ENCODE data around the gene GRID2. TPM values are rescaled to one million over a fixed set of nuclear protein-coding genes. Genes with fewer than 3 reads are reported as not detected.

GRID2 gene
- polyA plus RNA-seq, 1 donor from 2014 or later: not detected

DNA sequence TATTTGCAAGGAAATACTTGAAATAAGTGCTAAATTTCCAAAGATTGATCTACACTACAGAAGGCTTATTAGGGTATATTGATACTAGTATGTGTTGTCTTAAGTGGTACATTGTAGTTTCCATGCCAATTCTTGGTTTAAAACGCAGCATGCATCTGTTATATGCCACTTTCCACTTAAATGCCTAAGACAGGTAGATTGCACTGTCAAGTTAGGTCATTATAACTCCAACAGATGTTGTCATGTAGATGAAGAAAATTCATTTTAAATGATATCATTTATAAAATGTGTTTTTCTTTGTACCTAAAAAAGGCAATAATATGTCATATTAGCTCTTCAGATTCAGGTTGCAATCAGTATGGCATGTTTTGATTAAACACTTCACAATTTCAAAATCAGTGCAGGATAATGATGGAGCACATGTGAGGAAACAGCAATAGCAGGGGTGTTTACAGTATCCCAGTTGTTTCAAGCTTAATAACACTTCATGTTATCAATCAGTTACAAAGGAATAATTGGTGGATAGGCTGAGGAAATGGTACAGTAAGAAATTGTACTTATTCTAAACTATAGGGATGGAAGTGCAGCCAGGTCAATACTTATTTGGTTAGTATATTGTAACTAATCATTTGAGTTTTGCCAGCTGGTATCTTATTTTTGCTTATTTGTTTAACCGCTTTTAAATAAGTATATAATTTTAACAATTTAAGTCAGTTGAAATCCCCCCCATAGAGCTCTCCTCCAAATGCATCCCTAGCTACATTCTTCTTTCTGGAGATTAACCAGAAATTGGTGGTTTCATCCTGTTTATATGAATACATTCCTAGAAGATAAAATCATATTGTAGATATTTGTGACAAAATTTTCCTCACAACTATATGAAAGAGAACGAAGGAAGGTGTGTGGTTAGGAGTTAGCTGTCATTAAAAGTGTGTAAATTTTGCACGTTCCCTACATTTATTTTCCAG is 1070.4 kb downstream of the GRID2 start:
- no peak overlapping the region for H3K27ac Mint-ChIP-seq
- no peak overlapping the region for H3K4me3 Mint-ChIP-seq
- no peaks in the 10 kb centered on the region for H3K27me3 Mint-ChIP-seq
- H3K36me3 Mint-ChIP-seq: no peaks in the 10 kb centered on the region
- H3K9me3 Mint-ChIP-seq: peaks cover 0 to 4% (median 0%) of the 10 kb centered on the region in 3 donors
- H3K4me1 Mint-ChIP-seq: no peaks in the 10 kb centered on the region

DNA sequence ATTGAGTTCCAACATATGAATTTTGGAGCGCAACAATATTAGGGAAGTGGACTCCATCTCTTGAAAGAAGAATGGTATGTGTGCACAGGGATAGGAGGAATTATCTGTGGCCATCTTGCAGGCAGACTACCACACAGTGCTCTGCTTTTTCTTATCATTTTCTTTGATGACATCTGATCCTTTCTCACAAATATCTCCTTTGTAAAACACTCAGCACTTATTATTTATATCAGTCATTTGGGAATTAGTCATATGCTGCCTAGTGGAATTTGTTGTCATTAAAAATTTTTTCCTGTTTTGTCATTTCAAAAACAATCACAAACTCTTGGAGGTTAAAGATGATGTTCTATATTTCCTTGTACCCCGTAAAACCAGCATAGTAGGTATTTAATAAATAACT is 1080.5 kb downstream of the GRID2 start:
- no peaks in the 10 kb centered on the region for H3K4me1 Mint-ChIP-seq
- no peak overlapping the region for H3K27ac Mint-ChIP-seq
- no peaks in the 10 kb centered on the region for H3K27me3 Mint-ChIP-seq
- peaks cover 0 to 4% (median 0%) of the 10 kb centered on the region in 3 donors for H3K9me3 Mint-ChIP-seq
- H3K4me3 Mint-ChIP-seq: no peak overlapping the region
- peaks cover 2% of the 10 kb centered on the region for H3K36me3 Mint-ChIP-seq

DNA sequence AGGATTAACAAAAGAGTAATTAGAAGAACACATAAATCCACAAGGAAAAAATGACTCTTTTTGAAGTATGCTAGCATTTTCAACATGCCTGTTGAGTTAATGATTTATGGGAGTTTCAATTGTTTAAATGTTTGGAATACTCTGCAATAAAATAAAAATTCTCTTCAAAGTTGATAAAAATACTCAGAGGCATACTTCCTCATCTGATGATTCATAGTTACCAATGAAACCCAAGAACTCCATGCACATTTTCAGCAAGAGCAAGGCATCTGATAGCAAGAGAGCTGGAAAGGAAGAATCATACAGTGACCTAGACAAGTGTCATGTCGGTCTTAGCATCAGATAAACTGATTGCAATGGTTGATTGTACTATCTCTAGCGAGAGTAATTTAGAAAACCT is 1081.1 kb downstream of the GRID2 start:
- Mint-ChIP-seq H3K4me1 (no peaks in the 10 kb centered on the region), H3K36me3 (peaks cover 2% of the 10 kb centered on the region), H3K27ac (no peak overlapping the region), H3K4me3 (no peak overlapping the region), H3K9me3 (peaks cover 0 to 4% (median 0%) of the 10 kb centered on the region in 3 donors), H3K27me3 (no peaks in the 10 kb centered on the region)

DNA sequence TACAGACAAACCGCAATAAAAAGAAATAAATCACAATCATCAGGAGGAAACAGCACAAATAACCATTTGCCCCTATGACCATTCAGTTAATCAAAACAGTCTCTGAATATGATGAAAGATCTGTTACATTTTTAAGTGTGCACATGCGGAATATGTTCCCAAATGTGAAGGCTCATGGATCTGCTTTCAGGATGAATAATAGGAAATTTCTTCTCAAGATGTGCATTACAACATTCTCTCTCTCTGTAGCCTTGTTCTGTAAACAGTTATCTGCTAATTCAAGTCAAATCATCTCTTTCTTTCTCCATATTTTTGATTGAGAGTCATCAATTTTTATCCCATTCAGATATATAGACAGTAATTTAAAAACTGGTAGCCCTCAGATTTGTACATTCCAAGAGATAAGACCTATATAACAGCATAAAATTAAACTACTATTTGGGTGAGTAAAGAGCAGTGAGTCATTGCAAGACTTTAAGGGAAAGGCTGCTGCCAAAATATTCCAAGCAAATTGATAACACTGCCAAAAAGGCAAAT is 1090.8 kb downstream of the GRID2 start:
- Mint-ChIP-seq H3K27ac (no peak overlapping the region), H3K4me1 (no peaks in the 10 kb centered on the region), H3K9me3 (peaks cover 0 to 3% (median 1%) of the 10 kb centered on the region in 3 donors), H3K27me3 (no peaks in the 10 kb centered on the region), H3K36me3 (no peaks in the 10 kb centered on the region), H3K4me3 (no peak overlapping the region)

DNA sequence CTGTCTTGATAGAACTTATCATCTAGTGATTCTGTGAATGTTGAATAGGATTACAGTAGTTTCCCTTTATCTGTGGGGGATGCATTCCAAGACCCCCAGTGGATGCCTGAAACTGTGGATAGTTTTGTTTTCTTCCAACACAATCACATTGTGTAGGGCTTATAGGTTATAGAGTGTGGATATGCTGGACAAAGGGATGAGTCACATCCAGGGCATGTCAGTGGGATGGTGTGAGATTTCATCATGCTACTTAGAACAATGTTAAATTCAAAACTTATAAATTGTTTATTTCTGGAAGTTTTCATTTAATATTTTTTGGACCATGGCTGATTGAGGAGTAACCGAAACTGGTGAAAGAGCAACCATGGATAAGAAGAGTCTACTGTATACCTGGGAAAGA is 1092.5 kb downstream of the GRID2 start:
- H3K9me3 Mint-ChIP-seq: peaks cover 0 to 3% (median 1%) of the 10 kb centered on the region in 3 donors
- H3K4me3 Mint-ChIP-seq: no peak overlapping the region
- no peaks in the 10 kb centered on the region for H3K36me3 Mint-ChIP-seq
- no peaks in the 10 kb centered on the region for H3K27me3 Mint-ChIP-seq
- H3K4me1 Mint-ChIP-seq: no peaks in the 10 kb centered on the region
- H3K27ac Mint-ChIP-seq: no peak overlapping the region

DNA sequence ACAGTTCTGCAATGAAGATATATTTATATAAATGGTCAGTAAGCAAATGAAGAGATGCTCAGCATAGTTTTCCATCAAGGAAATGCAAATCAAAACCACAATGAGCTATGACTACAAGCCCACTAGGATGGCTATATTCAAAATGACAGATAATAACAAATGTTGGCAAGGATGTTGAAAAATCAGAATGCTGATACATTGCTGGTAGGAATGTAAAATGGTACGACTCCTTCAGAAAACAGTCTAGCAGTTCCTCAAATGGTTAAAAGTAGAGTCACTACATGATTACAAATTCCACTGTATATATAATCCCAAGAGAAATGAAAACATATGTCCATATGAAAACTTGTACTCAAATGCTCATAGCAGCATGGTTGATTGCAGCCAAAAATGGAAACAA is 1099.8 kb downstream of the GRID2 start:
- H3K36me3 Mint-ChIP-seq: no peaks in the 10 kb centered on the region
- no peaks in the 10 kb centered on the region for H3K4me1 Mint-ChIP-seq
- H3K27ac Mint-ChIP-seq: no peak overlapping the region
- peaks cover 0 to 3% (median 2%) of the 10 kb centered on the region in 3 donors for H3K9me3 Mint-ChIP-seq
- H3K27me3 Mint-ChIP-seq: no peaks in the 10 kb centered on the region
- H3K4me3 Mint-ChIP-seq: no peak overlapping the region

DNA sequence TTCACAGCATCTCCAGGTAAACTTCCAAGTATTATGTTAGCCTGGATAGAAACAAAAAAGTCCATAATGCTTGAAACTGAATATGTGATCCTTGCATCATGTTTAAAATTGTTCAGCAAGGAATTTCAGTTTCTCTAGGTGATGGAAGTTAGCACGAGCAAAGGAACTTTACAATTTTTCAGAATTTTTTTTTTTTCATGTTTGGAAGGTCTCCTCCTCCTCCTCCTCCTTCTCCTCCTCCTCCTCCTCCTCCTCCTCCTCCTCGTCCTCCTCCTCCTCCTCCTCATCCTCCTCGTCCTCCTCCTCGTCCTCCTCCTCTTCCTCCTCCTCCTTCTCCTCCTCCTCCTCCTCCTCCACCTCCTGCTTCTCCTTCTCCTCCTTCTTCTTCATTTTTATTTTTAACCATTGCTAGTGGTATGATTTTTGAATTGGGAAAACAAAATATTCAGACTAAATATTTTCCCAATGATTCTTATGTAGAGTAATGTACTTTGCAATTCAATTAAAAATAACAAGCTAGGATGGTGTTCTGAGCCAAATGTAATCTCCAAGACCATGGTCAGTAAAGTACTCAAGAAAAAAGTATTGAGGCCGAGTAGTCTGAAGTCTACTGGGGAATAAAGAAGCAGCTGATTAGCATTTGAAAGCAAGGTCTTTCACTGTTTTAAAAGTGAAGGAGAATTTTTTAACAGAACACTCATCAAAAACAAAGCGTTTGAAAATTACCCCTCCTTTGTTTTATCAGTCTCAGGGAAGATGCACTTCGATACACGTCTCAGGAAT is 1103.9 kb downstream of the GRID2 start:
- no peaks in the 10 kb centered on the region for H3K27me3 Mint-ChIP-seq
- H3K27ac Mint-ChIP-seq: no peak overlapping the region
- H3K36me3 Mint-ChIP-seq: no peaks in the 10 kb centered on the region
- H3K4me3 Mint-ChIP-seq: no peak overlapping the region
- no peaks in the 10 kb centered on the region for H3K4me1 Mint-ChIP-seq
- peaks cover 0 to 6% (median 2%) of the 10 kb centered on the region in 3 donors for H3K9me3 Mint-ChIP-seq

DNA sequence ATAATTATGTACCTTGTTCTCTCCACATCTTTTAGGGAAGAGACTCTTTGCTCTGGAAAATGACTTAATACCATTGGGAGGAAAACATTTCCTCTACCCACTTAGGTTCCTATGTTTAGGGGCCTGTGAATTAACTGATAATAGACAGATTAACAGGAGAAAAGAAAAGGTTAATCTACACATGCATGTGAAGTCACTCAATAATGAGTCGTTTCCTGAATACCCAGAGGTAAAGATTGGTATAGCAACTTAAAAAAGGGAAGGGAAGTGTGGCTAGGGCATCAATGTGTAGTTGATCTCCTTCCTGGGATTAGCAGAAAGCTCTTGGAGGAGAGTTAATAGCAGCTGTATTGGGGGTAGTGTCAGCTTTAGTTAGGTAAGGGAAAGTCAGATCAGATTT is 1105.3 kb downstream of the GRID2 start:
- H3K27me3 Mint-ChIP-seq: no peaks in the 10 kb centered on the region
- peaks cover 0 to 7% (median 2%) of the 10 kb centered on the region in 3 donors for H3K9me3 Mint-ChIP-seq
- no peaks in the 10 kb centered on the region for H3K4me1 Mint-ChIP-seq

DNA sequence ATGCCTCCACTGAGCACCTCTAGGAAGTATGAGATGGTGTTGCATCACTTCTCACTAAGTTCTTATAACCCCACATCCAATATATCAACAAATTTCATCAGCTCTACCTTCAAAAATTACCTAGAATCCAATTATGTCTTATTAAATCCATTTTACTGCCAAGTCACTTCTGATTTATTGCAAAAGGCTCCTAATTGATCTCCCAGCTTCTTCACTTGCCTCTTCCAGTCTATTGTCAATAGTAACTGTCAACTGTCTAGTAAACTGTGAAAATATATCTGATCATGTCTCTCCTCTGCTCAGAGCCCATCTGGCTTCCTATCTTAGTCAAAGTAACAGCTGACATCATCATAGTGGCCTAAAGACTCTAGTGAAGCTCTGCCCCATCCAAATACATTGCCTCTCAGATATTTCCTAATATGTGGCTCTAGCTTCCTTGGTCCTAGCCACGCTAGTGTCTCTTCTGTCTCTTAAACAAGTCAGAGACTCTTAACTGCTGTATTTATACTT is 1110.3 kb downstream of the GRID2 start:
- Mint-ChIP-seq H3K36me3 (no peaks in the 10 kb centered on the region), H3K27ac (no peak overlapping the region), H3K9me3 (peaks cover 0 to 11% (median 0%) of the 10 kb centered on the region in 3 donors), H3K4me3 (no peak overlapping the region), H3K4me1 (no peaks in the 10 kb centered on the region), H3K27me3 (no peaks in the 10 kb centered on the region)

More for the DNA sequence above, 1105.3 kb downstream of the GRID2 start:
- Mint-ChIP-seq H3K27ac (no peak overlapping the region), H3K36me3 (no peaks in the 10 kb centered on the region), H3K4me3 (no peak overlapping the region)

DNA sequence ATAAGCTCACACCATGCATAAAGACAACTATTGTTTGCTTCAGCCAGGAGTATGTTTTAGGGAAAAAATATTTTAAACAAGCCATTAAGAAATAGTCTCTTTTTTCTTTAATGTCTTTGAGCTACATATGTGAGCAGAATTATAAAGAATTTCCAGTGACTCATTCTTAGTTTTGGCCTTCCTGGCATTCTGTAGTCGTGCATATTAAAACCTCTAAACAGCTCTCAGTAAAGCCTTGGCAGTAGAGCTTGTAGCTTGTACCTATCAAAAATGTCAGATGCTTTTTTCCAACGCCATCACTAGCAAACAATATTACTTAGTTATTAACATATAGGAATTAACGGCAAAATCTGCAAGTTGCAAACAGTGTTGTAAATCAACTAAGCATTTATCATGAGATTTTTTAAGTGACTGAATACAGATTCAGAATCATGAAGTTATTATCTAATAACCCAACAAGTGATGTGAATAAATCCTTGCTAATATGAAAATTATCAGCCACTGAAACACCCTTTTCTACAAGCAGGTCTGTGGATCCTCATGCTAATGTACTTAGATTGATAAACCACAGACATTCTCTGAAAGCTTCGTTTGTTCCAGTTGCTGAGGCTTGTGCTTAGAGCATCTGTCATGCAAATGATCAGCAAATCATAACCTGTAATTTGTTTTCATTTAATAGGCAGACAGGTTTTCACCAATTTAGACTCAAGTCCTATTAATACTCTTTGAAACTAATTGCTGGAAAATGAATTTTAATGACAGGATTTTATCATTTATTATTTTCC is 1112.8 kb downstream of the GRID2 start:
- Mint-ChIP-seq H3K9me3 (peaks cover 0 to 8% (median 0%) of the 10 kb centered on the region in 3 donors), H3K27me3 (no peaks in the 10 kb centered on the region), H3K4me1 (no peaks in the 10 kb centered on the region), H3K36me3 (no peaks in the 10 kb centered on the region), H3K4me3 (no peak overlapping the region), H3K27ac (no peak overlapping the region)

DNA sequence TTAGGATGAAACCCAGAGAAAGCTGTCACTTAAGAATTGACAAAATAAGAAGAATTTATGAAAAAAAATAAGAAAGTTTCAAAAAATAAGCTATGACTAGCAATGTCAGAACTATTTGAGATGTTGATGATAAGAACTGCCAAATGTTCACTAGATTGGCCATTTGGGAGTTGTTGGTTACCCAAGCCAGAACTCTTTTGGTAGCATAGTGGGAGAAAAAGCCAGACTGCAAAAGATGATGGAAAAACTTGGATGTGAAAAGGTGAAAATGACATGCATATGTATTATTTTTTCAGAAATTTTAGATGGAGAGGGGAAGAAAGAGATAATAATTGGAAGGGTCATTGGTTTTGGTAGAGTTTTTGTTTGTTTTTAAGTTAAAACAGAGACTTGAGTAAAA is 1127.6 kb downstream of the GRID2 start:
- Mint-ChIP-seq H3K4me1 (no peaks in the 10 kb centered on the region), H3K27ac (no peak overlapping the region), H3K4me3 (no peak overlapping the region), H3K9me3 (peaks cover 0 to 3% (median 1%) of the 10 kb centered on the region in 3 donors), H3K36me3 (no peaks in the 10 kb centered on the region), H3K27me3 (no peaks in the 10 kb centered on the region)

DNA sequence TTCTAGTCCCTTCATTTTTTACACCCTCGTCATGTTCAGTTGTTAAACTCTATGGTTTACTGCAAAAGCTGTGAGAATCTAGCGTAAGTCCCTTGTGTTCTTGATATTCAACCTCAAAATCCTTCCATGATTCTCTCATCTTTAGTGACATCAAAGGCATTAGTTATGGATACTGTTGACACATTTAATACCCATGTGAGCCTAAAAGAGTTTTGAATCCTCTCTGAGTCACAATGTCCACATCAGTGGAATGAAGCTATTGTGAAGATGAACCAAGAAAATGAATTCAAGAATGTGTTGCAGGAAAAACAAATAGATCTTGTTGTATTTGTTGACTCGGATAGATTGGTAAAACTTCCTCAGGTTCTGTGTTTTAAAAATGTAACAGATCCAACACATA is 1130.1 kb downstream of the GRID2 start:
- no peak overlapping the region for H3K27ac Mint-ChIP-seq
- no peaks in the 10 kb centered on the region for H3K27me3 Mint-ChIP-seq
- peaks cover 0 to 3% (median 3%) of the 10 kb centered on the region in 3 donors for H3K9me3 Mint-ChIP-seq
- H3K4me1 Mint-ChIP-seq: no peaks in the 10 kb centered on the region
- no peak overlapping the region for H3K4me3 Mint-ChIP-seq
- H3K36me3 Mint-ChIP-seq: no peaks in the 10 kb centered on the region

DNA sequence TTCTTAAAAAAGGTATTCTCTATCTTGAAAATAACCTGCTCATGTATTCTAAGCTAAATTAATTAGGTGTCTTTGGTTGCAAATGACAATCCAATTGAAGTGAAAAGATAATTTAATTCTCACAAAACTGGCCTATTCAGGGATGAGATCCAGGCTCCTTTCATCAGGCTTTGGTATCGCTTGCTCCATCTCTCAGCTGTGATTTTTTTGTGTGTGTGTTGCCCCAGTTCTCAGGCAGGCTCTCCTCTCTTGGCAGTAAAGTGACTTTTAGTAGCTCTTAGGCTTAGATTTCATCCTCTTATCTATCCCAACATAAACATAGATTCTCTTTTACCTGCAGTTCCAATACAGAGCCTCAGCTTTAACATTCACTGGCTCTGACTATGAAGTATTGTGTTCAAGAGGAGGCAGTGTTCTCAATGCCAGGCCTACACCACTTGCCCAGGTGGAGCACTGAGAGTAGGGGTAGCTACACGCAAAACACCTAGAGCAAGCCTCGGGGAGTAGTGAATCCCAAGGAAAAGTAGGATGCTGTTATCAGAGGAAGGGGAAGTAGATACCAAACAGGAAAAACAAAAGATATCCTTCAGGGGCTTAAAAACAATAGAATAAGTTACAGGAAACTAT is 1132.3 kb downstream of the GRID2 start:
- peaks cover 2 to 12% (median 3%) of the 10 kb centered on the region in 3 donors for H3K9me3 Mint-ChIP-seq
- no peak overlapping the region for H3K27ac Mint-ChIP-seq
- H3K4me1 Mint-ChIP-seq: no peaks in the 10 kb centered on the region
- no peak overlapping the region for H3K4me3 Mint-ChIP-seq
- no peaks in the 10 kb centered on the region for H3K27me3 Mint-ChIP-seq
- H3K36me3 Mint-ChIP-seq: no peaks in the 10 kb centered on the region

DNA sequence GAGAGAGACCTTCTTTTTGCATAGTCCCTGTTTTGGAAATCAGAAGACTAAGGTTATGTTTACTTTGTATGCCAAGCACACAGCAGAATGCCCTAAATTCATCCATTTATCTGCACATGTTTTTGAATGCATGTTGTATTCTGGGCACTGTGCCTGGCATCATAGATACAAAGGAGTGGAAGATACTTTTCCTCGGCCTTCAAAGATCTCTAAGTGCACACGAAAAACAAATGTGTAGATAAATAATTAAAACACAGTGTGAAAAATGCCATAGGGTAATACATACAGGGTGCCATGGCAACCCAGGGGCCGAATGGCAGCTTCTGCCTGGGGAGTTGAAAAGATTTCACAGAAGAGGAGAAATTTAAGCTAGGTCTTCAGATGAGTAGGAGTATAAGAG is 1134.2 kb downstream of the GRID2 start:
- no peaks in the 10 kb centered on the region for H3K4me1 Mint-ChIP-seq
- no peak overlapping the region for H3K4me3 Mint-ChIP-seq
- H3K27ac Mint-ChIP-seq: no peak overlapping the region
- peaks cover 2 to 12% (median 3%) of the 10 kb centered on the region in 3 donors for H3K9me3 Mint-ChIP-seq
- no peaks in the 10 kb centered on the region for H3K27me3 Mint-ChIP-seq
- H3K36me3 Mint-ChIP-seq: no peaks in the 10 kb centered on the region
